Motor neuron (in vitro differentiated cells): ENCODE results near the gene APBA2. TPM values are rescaled to one million over a fixed set of nuclear protein-coding genes. Genes with fewer than 3 reads are reported as not detected.
"Not testable (repeated sequence)": the region's sequence is repeated elsewhere in the genome, so short reads cannot be mapped to it uniquely, and the experiment has no call there.

Experiments used
- ATAC-seq, 8 experiments: fragments of 200-7000 bp; cut with Tn5 transposase; replicated peaks in 6 of 8; 2 replicates each; pipeline ENCODE4 v1.8.0; 2021; ENCODE audit warnings: mild to moderate bottlenecking in 8 of 8, moderate library complexity in 8 of 8
- H3K27ac ChIP-seq, 2 donors: fragments of 250-450 bp; sonication (Bioruptor Pico); 2 replicates each; pipeline ENCODE4 v1.9.0; 2021; ENCODE audit warnings: antibody characterized with exemption in 2 of 2, mild to moderate bottlenecking in 2 of 2, moderate library complexity in 1 of 2
- H3K4me1 ChIP-seq, 2 donors: fragments of 250-450 bp; sonication (Bioruptor Pico); replicated peaks in 1 of 2; 2 replicates each; pipeline ENCODE4 v1.6.1; 2021; ENCODE audit warnings: antibody characterized with exemption in 2 of 2, mild to moderate bottlenecking in 2 of 2, moderate library complexity in 1 of 2
- H3K4me3 ChIP-seq, 5 donors: fragments of 250-450 bp; sonication (Bioruptor Pico); 2 replicates each; pipeline ENCODE4 v1.9.0; 2021; ENCODE audit warnings: antibody characterized with exemption in 5 of 5, mild to moderate bottlenecking in 5 of 5, moderate library complexity in 4 of 5
- WGBS, 10 experiments: fragments of 450-650 bp; shearing (Covaris generic); methylation state at CpG; one replicate each; pipeline ENCODE4 v1.0.0; 2022; 5-methylcytosine and 5-hydroxymethylcytosine counted together
- in situ Hi-C, 9 experiments: fragments of 400-800 bp; cut with MboI; loops; one replicate each; pipeline ENCODE4 v1.15.0; 2021; ENCODE audit warnings: low sequenced_read_pairs in 9 of 9, low pct_unique_long_range_greater_than_20kb in 2 of 9; ENCODE audit not compliant: unreplicated experiment in 9 of 9
- total RNA-seq, 8 experiments: library from RNA; unstranded; fragments of 300-600 nt; gene quantifications; 2 replicates each; pipeline versions ENCODE4 v1.2.3 to v1.2.4, GENCODE V29; 2022

APBA2 gene
- total RNA-seq, 8 experiments from 2014 or later, result 7.8 to 66.8 (median 40.0) TPM

DNA sequence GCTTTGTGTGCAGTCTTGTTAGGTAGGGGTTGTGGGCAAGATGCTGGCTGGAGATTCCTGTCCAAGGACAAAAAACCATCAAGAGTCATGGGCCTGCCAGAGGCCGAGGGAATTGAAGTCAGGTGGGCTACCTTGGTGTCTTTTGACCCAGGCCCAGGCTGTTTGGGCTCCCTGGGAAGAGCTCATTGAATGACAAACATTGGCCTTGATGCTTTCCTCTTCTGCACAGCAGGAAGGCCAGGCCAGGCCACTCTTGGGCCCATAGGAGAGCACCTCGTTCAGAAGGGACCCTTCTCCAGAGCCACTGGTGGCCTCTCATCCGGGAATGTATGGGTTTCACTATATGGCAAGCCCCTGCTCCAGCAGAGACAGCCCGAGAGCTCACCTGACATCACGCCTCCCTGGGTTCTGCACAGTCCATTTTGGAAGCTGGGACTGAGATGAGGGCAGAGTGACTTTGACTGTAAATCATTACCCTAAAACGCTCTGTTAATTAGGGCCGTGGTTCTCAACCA lies 214.8 kb downstream of the APBA2 start:
- H3K4me3 ChIP-seq, result no peak overlapping the region
- in situ Hi-C loops, result no loop called here
- H3K27ac ChIP-seq, result no peak overlapping the region
- H3K4me1 ChIP-seq, result peaks cover 1 to 14% of the 10 kb centered on the region in 2 donors
- ATAC-seq, result no peak
- WGBS, 10 experiments, result 0 to 94% (median 82%) methylated on average over 1 to 7 of the region's 7 CpGs; no CpG with 5 or more reads in 4 of the 10 experiments

- in situ Hi-C loops, result no loop called here
- no peak overlapping the region for H3K27ac ChIP-seq
These were observed 215.7 kb downstream of the APBA2 start for GRCh38 chr15:29101491-29101890.

GRCh38 chr15:29102173-29102794 lies 216.5 kb downstream of the APBA2 start:
- H3K4me1 ChIP-seq, result peaks cover 7 to 14% of the 10 kb centered on the region in 2 donors
- peak in 2 of 8 experiments; percentile 8 to 18 for ATAC-seq
- in situ Hi-C loops, H3K27ac ChIP-seq, H3K4me3 ChIP-seq: not testable (repeated sequence)
- 55 to 97% (median 90%) methylated on average over 4 to 8 of the region's 10 CpGs; no CpG with 5 or more reads in 3 of the 10 experiments for WGBS, 10 experiments

More at GRCh38 chr15:29101491-29101890, 215.7 kb downstream of the APBA2 start:
- Histone ChIP-seq H3K4me3 (no peak overlapping the region), H3K4me1 (peaks cover 7 to 14% of the 10 kb centered on the region in 2 donors)
- ATAC-seq, result no peak
- 79 to 98% (median 90%) methylated on average over 2 to 8 of the region's 16 CpGs; no CpG with 5 or more reads in 2 of the 10 experiments for WGBS, 10 experiments

DNA sequence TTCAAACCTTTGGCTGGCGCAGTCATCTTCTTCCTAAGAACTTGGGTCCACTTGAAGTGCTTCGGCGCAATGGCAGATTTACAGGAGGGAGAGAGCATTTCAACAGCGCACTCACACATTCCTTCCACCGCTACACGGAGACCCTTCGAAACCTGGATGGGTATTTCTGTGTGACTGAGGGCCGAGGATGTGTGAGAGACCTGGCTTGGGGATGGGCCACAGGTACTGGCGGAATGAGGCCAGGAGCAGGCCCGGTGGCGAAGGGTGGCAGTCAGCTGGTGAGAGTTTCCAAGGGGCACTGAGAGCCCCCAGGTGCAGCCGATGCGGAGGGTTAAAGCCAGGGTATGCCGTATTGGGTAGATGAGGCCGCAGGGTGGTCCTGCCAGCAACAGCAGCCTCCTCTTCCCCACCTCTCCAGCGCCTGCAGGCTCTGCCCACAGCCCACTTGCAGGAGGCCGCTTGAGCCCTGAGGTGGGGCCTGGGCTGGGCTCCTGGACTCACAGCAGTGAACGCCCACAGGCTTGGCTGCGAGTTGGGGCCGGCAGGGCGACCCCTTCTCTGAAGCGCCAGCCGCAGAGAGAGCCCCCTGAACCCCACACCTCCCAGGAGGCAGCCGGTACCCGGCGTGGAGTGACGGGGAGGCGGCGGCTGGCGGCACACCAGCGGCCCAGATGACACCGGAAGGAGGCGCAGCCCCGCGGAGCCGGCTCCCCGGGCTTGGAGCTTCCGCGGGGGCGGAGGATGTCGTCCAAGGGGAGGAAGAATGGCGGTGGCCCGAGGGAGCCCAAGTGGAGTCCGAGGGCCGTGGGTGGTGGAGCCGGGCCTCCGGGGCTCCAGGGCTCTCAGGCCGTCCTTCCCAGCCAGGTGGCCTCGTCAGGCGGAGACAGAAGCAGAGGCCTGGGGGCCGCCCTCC lies 217.4 kb downstream of the APBA2 start:
- peak in 3 of 8 experiments; percentile 9 to 70 (median 45) for ATAC-seq
- 0 to 100% (median 93%) methylated on average over 1 to 22 of the region's 51 CpGs; no CpG with 5 or more reads in 3 of the 10 experiments for WGBS, 10 experiments
- peaks cover 7 to 14% of the 10 kb centered on the region in 2 donors for H3K4me1 ChIP-seq
- H3K4me3 ChIP-seq, result no peak overlapping the region
- in situ Hi-C loops, result no loop called here
- no peak overlapping the region for H3K27ac ChIP-seq

DNA sequence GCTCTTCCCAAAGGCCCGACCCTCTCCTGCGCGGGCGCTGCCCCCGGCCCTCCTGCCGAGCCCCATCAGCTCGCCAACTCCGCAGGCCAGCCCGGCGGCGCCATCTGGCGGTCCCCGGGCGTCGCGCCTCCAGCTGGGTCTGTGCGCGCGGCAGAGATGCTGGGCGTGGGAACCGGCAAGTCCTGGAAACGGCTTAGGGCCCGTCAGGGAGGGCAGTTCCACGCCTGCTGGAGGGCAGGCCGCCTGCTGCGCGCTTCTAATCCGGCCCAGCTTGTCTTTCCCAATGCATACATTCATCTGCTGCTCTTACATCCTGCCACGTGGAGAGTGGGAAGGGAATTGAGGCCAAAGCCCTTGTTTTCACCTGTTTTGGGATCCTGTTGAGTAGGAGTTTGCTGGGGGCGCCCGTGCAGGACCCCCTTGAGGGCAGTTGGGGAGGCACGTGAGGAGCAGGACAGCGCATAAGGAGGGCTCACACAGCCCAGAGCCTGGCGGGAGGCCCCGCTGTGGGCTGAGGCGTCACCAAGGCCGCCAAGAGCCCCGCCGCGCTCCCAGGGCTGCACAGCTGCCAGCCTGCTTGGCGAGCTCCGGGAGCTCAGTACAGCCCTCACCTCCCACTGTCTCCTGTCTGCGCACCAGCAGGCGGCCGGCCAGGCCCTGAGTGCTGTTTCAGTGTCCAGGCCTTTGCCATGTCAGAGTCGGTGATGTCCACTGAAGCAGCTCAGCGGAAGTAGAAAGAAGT lies 218.2 kb downstream of the APBA2 start:
- peaks cover 7 to 14% of the 10 kb centered on the region in 2 donors for H3K4me1 ChIP-seq
- ATAC-seq, result peak; percentile 87 to 94 (median 90)
- WGBS, 10 experiments, result 31 to 93% (median 38%) methylated on average over 3 to 20 of the region's 47 CpGs; no CpG with 5 or more reads in 7 of the 10 experiments
- H3K4me3 ChIP-seq, result no peak overlapping the region
- no peak overlapping the region for H3K27ac ChIP-seq
- in situ Hi-C loops, result no loop called here

DNA sequence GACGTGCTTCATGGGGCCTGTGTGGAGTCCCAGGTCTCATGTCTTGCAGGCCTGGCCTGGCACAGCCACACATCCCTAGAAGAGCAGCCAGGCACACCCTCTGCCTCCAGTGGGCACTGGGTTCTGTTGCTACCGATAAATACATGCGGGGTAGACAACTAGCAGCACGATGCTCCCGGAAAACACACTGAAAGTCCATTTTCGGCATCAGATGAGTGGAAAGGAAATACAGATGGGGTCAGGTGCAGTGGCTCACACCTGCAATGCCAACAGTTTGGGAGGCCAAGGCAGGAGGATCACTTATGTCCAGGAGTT lies 218.7 kb downstream of the APBA2 start:
- no peak for ATAC-seq
- Histone ChIP-seq H3K4me3 (no peak overlapping the region), H3K27ac (no peak overlapping the region), H3K4me1 (peaks cover 7 to 14% of the 10 kb centered on the region in 2 donors)
- in situ Hi-C loops, result no loop called here
- WGBS, 10 experiments, result 85 to 100% (median 95%) methylated on average over 1 to 6 of the region's 6 CpGs; no CpG with 5 or more reads in 4 of the 10 experiments

DNA sequence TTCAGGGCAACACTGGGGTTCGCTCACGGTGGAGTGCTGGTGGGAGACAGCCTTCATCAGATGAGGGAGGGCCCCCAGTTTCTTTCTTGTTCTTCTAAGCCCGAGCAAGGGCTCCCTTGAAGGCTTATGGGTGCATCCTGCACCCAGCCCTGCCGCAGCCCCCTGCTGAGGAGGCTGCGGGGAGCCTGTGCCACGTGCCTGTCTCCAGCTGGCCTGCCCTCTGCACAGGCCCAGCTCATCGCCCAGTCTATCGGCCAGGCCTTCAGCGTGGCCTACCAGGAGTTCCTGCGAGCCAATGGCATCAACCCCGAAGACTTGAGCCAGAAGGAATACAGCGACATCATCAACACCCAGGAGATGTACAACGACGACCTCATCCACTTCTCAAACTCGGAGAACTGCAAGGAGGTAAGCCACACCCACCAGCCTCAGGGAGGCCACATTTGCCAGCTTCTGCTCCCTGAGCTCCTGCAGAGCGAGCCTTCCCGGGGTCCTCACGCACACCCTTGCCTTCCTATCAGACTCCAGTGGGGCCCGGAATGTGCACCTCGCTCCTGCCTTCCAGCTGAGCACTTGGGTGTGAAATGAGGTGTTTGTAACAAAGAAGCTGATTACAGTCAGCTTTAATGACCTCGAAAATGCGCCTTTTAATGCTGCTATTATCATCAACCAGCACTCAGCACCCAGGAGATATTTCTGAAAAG lies 219.5 kb downstream of the APBA2 start:
- Histone ChIP-seq H3K4me1 (peaks cover 7 to 8% of the 10 kb centered on the region in 2 donors), H3K4me3 (no peak overlapping the region), H3K27ac (no peak overlapping the region)
- ATAC-seq, result peak in 6 of 8 experiments; percentile 3 to 68 (median 59)
- WGBS, 10 experiments, result 60 to 100% (median 84%) methylated on average over 1 to 17 of the region's 22 CpGs; no CpG with 5 or more reads in 2 of the 10 experiments
- in situ Hi-C loops, result no loop called here

DNA sequence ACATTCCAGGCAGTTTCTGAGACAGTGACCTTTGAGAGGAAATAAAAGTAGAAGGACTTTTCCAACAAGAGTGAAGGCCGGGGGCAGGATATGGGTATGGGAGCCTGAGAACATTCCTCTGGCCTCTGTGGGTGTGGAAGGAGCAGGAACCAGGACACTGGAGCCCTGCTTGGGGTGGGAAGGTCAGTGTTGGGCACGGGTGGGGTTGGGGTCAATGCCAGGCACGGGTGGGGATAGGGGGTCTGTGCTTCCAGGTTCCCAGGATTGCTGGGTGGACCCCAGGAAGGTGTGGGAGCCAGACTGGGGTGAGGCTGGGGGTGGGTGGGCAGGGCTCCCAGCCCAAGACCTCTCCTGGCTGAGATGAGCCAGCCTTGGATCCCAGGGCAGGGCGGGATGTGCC lies 220.3 kb downstream of the APBA2 start:
- H3K4me3 ChIP-seq, result no peak overlapping the region
- ATAC-seq, result no peak
- peaks cover 0 to 7% of the 10 kb centered on the region in 2 donors for H3K4me1 ChIP-seq
- 60% methylated on average over 1 of the region's 4 CpGs; no CpG with 5 or more reads in 9 of the 10 experiments for WGBS, 10 experiments
- in situ Hi-C loops, result no loop called here
- no peak overlapping the region for H3K27ac ChIP-seq

DNA sequence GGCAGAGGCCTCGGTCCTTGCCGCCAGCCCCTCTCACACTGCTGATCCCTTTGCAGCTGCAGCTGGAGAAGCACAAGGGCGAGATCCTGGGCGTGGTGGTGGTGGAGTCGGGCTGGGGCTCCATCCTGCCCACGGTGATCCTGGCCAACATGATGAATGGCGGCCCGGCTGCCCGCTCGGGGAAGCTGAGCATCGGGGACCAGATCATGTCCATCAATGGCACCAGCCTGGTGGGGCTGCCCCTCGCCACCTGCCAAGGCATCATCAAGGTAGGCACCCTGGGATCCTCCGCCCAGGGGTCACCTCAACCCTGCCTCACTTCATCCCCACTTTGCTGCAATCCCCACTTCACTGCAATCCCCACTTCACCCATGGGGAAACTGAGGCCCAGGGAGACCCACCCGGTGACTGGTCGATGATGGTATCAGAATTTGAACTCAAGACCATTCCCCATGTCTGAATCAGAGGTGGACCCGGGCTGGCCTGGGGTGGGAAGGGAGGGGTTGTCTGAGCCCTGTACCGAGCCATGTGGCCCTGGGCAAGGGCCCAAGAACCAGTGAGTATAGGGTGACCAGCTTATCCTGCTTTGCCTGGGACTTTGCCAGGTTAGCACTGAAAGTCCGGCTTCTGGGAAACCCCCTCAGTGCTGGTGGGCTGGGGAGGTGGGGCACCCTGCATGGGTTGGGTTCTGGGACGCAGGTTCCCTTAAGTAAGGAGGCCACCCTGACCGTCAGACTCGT lies 220.9 kb downstream of the APBA2 start:
- no peak overlapping the region for H3K4me3 ChIP-seq
- 60% methylated on average over 1 of the region's 21 CpGs; no CpG with 5 or more reads in 9 of the 10 experiments for WGBS, 10 experiments
- in situ Hi-C loops, result no loop called here

GRCh38 chr15:29107291-29107890 lies 221.6 kb downstream of the APBA2 start:
- 88 to 100% (median 100%) methylated on average over 1 to 6 of the region's 19 CpGs; no CpG with 5 or more reads in 6 of the 10 experiments for WGBS, 10 experiments
- Histone ChIP-seq H3K27ac (no peak overlapping the region), H3K4me1 (peaks cover 0 to 7% of the 10 kb centered on the region in 2 donors), H3K4me3 (no peak overlapping the region)
- ATAC-seq, result no peak
- in situ Hi-C loops, result no loop called here

More for the DNA sequence above, 220.9 kb downstream of the APBA2 start:
- peaks cover 0 to 7% of the 10 kb centered on the region in 2 donors for H3K4me1 ChIP-seq
- no peak for ATAC-seq
- no peak overlapping the region for H3K27ac ChIP-seq

DNA sequence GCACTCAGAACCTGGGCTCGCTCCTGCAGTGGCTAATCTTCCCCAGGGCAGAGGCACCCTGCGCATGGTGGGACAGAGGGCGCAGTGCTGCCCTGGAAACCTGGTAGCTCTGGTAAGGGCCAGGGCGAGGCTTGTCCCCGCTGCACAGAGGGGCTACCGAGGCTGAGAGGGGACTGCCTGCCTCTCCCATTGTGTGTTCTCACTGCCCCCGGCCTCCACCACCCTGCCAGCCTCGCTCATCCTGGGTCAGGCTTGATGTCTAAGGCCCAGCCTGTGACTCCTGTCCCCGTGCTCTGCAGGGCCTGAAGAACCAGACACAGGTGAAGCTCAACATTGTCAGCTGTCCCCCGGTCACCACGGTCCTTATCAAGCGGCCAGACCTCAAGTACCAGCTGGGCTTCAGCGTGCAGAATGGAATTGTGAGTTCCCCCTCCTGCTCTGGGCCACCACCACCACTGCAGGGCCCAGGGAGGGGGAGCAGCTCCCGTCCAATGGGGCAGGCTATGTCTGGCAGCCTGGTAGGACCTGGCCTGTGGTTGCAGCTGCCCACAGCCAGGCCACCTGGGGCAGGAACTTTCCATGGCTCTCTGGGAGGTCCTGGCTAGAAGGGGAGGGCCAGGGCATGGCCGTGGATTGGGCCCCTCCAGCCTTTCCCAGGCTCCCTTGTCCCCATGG lies 222.3 kb downstream of the APBA2 start:
- no peak for ATAC-seq
- 60 to 100% (median 90%) methylated on average over 1 to 3 of the region's 15 CpGs; no CpG with 5 or more reads in 6 of the 10 experiments for WGBS, 10 experiments
- no peak overlapping the region for H3K4me3 ChIP-seq
- H3K4me1 ChIP-seq, result peaks cover 0 to 7% of the 10 kb centered on the region in 2 donors
- in situ Hi-C loops, result no loop called here
- H3K27ac ChIP-seq, result no peak overlapping the region
